ENCODE measurements around the gene KNOP1.

Gene KNOP1, protein sequence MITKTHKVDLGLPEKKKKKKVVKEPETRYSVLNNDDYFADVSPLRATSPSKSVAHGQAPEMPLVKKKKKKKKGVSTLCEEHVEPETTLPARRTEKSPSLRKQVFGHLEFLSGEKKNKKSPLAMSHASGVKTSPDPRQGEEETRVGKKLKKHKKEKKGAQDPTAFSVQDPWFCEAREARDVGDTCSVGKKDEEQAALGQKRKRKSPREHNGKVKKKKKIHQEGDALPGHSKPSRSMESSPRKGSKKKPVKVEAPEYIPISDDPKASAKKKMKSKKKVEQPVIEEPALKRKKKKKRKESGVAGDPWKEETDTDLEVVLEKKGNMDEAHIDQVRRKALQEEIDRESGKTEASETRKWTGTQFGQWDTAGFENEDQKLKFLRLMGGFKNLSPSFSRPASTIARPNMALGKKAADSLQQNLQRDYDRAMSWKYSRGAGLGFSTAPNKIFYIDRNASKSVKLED

DNA sequence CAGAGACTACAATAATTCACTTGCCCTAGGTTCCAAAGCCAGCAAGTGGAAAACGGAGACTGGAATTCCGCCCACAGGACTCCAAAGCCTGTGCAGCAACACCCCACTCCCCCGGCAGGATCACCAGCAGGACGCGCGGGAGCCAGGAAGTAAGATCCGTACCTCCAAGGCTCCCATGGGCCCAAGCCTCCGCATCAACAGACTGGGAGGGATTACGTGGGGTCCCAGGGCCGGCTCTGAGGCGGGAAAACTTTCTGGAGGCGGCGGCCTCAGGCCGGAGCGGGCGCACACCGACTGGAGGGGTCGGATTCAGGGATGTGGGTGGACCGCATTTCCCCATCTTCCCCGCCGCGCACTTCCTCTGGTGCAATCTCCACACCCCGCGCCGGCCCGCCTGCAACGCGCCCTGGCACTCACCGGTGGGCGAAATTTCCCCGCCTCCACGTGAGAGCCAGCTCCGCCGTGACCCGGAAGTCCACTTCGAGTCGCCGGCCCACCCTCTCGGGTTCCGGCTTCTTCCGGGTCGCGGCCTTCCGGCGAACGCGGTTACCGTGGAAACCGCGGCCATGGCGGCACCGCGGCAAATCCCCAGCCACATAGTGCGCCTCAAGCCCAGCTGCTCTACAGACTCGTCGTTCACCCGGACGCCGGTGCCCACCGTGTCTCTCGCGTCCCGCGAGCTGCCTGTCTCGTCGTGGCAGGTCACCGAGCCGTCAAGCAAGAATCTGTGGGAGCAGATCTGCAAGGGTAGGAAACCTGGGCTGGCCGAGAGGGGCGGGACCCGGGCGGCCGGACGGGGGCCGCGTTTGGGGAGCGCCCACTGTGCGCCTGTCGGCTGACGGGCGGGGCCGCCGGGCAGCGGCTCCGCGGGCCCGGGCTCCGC, at the start of gene KNOP1, which contains the start of gene IQCK:
Gene KNOP1, minus strand, starts transcription at position 487 of the 883 bp plus-strand sequence. CDS start 3,192 bp downstream, outside the sequence.
Gene IQCK, plus strand, starts transcription at position 531 of the 883 bp plus-strand sequence. Its CDS starts 36 bp downstream, at position 567.
- DNase-seq (ENCODE audit: low read depth in 2 of 2): peak; percentile 81 to 88

DNA sequence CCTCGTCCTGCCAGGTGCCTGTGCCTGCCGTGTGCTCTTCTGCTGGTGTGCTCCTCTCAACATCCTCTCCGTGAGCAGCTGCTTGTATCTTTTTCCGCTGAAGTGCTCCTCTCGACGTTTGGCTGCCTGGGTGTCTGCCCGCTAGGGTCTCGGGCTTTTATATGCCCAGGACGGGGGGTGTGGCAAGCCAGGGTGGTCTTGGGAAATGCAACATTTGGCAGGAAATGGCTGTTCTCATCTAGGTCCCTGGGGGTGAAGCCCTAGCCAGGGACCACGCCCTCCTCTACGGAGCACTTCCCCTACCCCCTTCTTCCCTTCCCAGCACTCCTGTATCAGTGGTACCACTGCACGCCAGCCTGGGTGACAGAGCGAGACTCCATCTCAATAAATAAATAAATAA, 49.5 kb upstream of the KNOP1 start:
- no peak for DNase-seq (ENCODE audit: low read depth in 2 of 2)

DNA sequence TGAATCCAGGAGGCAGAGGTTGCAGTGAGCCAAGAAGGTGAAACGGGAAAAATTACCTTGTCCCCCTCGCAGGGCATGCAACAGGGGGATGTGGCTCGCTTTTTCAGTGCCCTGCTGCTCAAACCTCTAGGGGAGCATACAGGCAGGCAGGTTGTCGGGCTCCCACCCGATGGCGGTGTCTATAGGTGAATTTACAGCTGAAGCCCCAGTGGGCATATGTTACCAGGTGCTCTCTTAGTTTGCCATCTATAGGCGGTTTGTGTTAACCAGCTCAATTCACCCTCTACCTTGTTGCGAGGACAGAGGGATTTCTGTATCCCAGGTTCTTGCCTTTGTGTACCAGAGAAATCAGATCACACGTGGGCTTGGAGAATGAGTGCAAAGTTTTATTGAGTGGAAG, 49.0 kb upstream of the KNOP1 start:
- DNase-seq (ENCODE audit: low read depth in 2 of 2): no peak

DNA sequence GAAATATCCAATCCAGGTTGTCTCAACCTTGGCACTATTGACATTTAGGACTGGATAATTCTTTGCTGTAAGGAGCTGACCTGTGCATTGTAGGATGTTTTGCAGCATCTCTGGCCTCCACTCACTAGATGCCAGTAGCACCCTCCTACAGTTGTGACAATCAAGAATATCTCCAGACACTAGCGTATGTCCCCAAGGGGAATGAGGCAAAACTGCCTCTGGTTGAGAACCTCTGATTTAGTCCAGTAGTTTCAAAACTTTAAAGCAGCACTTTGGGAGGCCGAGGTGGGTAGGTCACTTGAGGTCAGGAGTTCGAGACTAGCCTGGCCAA, 48.5 kb upstream of the KNOP1 start:
- no peak for DNase-seq (ENCODE audit: low read depth in 2 of 2)

DNA sequence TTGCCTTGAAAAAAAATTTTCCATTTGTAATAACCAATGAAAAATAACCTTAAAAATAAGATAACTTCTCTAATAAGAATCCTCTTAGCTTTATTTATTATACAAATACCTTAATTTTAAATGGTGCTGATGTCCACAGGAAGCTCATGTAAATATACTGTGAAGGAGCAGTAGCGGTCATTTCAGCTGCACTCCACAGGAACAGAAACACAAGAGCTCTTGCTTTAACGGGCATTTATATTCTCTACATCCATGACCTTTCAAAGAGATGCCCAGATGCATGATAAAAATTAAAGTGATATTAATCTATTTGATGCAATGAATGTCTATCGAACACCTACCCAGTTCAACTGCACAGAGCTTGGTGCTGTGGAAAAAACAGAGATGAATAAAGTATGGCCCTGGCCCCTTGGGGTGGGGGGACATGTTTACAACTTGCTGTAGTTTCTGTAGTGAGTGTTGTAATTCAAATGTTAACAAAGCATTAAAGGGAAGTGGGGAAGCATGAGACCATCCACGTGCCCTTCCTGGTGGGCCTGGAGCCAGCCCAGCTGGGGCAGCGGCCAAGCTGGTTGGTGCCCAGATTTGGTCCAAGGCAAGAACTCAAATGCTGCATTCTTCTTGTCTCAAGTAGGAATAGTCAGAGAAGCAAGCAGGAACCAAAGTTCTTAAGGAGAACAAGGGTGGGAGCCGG, 48.0 kb upstream of the KNOP1 start:
- DNase-seq (ENCODE audit: low read depth in 2 of 2): no peak

DNA sequence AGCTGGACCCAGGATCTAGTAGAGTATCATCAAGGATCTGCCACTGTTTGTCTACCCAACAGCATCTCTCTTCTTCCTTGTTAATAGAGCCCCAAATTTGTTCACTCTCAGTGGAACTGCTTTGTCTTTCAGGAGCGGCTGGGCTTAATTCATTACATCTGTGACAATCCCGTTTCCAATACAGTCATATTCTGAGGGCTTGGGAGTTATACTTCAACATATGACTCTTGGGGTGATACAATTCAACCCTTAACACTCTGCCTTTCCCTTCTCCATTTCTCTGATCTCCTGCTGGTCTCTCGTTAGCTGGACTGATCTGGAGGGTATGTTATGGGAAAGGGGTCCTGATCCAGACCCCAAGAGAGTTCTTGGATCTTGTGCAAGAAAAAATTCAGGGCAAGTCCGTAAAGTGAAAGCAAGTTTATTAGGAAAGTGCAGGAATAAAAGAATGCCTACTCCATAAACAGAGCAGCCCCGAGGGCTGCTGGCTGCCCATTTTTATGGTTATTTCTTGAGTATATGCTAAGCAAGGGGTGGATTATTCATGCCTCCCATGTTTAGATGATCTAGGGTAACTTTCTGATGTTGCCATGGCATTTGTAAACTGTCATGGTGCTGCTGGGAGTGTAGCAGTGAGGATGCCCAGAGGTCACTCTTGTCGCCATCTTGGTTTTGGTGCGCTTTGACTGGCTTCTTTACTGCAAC, 42.5 kb upstream of the KNOP1 start:
- no peak for DNase-seq (ENCODE audit: low read depth in 2 of 2)

DNA sequence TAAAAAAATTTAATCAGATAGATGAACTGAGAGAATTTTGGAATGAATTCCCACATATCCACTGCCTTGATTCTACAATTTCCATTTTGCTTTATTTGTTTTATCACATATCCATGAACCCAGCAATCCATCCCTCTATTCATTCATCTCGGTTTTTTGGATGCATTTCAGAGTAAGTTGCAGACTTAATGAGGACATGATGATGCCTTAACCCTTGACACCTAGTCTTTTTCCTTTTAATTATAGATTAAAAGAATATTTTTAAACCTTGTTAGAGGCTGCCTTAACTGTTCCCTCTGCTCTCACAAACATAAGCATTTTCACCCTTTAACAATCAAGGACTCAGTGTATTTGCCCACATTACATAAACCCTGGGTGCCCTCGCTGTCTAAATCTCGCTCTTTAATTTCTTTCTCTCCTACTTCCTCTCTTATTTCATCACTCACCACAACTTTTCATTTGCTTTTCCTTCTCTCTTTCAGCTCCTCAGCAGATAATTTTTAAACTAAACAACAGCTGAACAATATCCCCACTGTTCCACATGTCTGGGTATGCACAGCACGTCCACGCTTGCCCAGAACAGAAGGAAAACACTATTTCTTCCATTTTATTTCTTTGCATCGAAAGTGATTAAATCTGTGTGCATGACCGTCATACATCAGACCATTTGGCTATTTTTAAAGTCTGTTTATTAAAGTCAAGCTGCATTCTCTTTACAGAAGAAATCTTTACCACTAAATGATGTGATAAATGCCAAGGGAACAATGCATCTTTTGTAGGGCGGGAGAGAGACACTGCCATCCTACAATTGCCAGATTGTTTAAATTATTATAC, 40.0 kb upstream of the KNOP1 start:
- no peak for DNase-seq (ENCODE audit: low read depth in 2 of 2)

DNA sequence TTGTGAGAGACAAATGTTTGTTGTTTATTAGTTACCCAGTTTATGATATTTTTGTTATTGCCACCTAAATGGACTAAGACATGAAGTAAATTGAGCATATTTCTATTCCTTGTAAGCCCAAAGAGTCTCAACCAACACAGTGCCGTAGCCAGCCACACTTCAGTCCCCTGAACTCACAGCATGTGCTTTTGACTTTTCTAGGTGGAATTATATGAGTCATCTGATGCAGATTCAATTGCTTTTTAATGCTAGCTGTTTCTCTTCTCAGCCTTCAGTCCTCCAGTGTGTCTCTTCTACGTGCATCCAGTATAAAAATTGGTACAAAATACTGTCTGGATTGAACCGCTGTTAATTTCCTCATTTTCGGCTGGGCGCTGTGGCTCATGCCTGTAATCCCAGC, 39.0 kb upstream of the KNOP1 start:
- no peak for DNase-seq (ENCODE audit: low read depth in 2 of 2)

DNA sequence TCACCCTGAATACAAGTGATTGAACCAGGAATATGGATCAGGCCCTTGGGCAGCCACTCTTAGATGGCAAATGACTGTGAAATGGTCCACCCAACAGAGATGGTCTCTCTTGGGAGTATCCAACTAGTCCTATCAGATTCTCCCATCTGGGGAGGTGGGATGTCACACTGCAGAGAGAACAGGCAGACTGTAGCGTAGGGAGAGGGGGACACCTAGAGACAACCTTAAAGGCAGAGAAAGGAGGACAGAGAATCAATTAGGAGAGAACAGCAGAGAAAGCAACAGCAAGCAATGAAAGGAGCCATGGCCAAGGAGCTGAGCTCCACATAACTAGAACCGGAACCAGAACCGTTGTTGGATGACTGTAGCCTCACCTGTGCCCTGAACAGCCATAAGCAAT, 37.2 kb upstream of the KNOP1 start:
- no peak for DNase-seq (ENCODE audit: low read depth in 2 of 2)

DNA sequence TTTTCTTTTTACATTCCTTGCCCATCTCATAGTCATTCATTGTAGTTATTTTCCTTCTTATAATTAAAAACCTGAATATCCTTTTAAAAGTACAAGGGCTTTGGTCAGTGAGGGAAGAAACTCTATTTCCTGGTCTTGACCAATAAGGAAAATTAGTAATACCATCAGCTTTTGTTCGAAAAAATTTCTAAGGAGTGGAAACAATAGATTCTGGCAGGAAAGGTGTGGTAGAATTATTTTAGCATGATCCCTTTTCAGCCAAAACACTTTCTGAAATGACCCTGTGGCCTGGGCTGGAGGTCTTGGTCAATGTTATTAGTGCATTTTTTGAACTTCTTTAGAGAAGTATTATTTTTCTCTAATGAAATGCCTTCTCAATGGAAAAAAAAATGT, 36.6 kb upstream of the KNOP1 start:
- DNase-seq (ENCODE audit: low read depth in 2 of 2): no peak

DNA sequence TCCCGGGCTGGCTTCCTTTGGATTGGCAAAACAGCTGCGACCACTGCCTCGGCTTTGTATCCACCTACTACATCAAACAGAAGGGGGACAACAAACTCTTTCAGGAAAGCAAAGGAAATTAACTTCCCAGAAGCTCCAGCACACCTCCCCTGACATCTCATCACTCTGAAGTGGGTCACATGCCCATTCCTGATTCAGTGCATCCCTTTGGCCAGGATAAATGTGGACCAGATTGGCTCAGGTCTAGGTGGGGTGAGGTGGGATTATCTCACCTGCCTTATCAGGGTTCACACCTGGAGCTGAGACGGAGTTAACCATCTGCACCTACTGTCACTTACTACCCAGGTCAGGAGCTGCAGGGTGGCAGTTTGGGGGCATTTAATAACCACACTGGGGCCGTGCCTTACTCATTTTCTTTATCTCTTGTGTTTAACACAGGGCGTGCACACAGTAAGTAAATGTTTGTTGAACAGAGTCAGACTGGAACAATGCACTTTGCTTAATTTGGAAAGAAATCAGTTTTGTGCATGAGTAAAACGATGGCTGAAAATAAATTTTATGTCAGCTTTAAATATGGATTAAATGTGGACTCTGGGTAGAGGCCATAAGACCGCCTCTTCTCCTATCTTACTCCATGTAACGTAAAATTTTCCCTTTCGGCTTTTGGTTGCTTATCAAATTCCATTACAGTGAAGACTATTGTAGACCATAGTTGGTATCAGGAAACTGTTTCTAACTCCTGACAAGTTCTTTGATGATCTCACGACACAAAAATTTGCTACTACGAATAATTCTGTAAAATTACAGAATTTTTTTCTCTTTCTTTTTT, 36.0 kb upstream of the KNOP1 start:
- DNase-seq (ENCODE audit: low read depth in 2 of 2): no peak

DNA sequence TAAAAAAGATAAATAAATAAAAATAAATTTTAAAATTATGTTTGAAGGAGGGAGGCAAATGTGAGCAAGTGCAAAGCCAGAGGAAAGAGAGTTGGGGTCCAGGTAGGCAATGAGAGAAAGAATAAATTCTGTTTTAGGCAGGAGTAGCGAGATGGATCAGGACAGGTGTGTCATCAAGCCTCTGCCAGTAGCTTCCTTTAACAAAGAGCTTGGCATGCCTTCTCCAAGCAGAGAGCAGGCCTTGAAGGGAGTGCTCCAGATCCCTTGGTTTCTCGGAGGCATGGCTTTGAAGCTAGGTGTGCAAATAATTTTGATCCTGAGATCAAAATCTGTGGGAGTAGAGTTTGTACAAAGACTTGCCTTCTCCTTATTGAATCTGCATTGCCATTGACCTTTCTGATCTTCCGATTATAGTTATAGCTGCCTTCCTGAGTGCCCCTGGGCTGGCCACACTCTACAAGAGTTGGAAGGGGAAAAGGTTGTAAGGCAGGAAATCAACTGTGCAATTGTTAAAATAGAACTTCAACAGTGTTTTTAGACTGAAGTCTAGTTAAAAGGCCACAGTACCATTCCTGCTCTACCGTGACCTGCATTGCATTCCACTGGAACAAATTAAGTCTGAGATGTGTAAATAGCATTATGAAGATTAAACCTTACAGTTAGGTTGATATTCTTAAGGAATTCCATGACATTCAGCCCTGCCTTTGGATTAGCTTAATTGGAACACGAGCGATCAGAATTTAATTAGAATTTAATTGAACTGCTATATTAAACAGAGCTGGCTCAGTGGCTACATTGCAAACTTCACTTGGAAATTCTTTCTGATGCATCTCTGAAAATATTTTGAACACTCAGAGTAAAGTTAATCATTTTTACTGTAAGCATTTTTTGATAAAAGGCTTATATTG, 33.7 kb upstream of the KNOP1 start:
- no peak for DNase-seq (ENCODE audit: low read depth in 2 of 2)

DNA sequence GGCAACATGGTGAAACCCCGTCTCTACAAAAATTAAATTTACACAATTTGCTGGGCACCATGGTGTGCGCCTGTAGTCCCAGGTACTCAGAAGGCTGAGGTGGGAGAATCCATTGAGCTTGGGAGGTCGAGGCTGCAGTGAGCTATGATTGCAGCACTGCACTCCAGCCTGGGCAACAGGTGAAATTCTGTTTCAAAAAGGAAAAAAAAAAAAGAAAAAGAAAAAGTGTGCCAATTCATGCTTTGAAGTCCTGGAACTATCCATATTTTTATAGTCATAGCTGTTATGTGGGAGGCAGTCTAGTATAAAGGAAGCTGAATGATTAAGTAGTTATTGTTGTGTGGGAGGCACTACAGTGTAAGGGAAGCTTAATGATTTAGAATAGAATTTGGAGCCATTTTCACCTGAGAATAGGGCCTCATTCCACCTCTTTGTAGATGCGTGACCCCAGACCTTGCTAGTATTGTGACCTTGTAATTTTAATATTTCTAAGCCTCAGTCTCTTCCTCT, 31.6 kb upstream of the KNOP1 start:
- no peak for DNase-seq (ENCODE audit: low read depth in 2 of 2)

DNA sequence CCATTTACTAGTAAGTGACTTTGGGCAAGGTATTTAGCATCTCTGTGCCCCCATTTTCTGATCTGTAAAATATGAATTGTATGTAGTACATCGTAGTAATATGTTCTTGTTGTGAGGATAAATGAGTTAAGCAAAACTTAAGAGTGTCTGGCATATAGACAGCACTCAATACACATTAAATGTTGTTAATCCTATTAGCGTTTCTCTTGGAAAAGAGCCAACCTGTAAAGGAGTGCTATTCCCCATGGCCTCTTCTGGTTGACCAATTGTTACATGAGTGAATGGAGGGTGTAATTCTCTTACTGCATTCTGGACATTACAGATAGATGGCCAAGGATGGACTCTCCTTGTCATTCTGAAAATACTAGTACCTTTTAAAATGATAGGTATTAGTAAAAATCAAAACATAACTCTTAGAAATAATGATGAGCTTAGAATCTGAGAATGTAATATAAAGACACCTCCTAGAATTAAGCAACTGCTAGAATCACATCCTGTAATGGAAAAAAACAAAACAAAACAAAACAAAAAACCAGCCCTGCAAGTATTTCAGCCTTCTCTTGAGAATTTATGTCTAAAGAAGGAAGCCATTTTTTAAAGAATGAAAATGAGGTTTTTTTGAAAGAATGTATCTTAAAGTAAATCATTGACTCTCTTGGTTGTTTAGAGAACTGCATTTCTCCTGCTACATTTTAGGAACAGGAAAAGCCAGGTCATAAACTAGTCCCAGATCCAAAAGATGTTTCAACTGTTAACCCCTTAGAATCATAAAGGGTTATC, 30.6 kb upstream of the KNOP1 start:
- no peak for DNase-seq (ENCODE audit: low read depth in 2 of 2)

DNA sequence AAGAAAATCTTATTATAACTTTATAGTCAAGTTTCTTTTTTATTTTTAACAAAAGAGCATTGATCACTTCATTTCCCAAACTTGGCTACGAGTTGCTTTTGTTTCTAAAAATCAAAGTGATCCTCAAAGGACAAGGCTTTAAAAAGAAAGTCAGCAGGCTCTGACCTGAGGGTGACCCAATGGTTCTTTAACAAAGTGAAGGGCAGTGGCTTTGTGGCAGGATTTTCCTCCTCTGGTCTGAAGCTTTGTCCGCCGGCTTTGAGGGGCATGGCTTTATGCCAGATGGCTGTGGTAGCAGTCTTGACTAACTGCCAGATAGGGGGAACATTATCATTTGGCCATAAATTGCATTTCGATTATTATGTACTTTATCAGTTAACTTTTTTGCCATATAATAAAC, 28.5 kb upstream of the KNOP1 start:
- DNase-seq (ENCODE audit: low read depth in 2 of 2): no peak

DNA sequence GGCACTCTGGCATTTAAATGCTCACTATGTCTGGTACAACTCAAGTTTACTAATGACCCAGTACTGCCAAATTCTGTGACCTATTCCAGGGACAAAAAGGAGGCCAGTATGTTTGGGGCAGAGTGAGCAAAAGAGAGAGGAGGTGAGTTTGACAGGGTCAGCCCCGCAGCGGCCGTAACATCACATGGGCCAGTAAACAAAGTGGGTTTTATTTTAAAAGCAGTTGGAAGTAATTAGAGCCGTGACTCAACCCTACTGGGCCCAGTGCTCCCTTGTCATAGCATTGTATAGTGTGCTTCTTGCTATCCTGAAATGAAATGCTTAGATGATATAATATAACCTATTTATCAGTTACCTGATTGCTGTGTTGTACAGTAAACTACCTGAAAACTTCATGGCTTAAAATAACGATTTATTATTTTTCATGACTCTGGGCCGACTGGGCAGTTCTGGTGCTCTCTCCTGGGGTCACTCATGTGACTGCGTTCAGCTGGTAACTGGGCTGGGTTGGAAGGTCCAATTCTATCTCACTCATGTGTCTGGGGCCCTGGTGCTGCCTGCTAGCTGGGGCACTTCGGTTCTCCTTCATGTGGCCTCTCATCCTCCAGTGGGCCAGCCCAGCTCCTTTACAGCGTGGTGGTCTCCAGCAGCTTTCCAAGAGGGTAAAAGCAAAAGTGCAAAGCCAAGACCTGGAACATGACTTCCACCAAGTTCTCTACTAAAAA, 27.4 kb upstream of the KNOP1 start:
- no peak for DNase-seq (ENCODE audit: low read depth in 2 of 2)

DNA sequence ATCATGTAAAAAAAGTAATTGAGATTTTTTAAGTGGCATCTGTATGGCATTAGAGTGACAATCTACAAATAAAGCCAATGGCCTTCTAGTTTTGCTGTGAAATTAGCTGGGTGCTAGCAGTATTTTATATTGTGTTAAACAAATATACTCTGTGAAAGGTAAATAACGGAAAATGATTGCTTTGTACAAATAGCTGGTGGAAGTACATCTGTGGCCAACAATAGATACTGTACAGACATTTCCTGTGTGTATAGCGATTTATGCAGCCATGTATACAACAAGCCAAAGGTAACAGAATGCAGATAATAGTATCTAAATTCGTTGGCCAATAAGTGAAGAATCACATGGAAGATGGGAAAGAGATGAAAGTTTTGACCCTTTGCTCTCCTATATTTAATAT, 26.6 kb upstream of the KNOP1 start:
- no peak for DNase-seq (ENCODE audit: low read depth in 2 of 2)
